Suprapubic skin (tissue), 4 donors: Measurements from ENCODE around the gene LCMT1. TPM values are rescaled to one million over a fixed set of nuclear protein-coding genes. Genes with fewer than 3 reads are reported as not detected.
A peak's percentile ranks its signal among the peaks of the same experiment; 100 is the strongest.

Source experiments
- DNase-seq, 2 donors: peaks; one replicate each; pipeline ENCODE4 v3.0.0-alpha.2; 2019; ENCODE audit warnings: low spot score in 2 of 2
- H3K27ac ChIP-seq: fragments of 200-600 bp; sonication (generic); one replicate; pipeline ENCODE4 v1.5.1; 2019
- H3K27me3 ChIP-seq: fragments of 200-600 bp; sonication (generic); one replicate; pipeline ENCODE4 v1.5.1; 2019
- H3K36me3 ChIP-seq: fragments of 200-600 bp; sonication (generic); one replicate; pipeline ENCODE4 v1.5.1; 2019
- H3K4me1 ChIP-seq: fragments of 200-600 bp; sonication (generic); one replicate; pipeline ENCODE4 v1.5.1; 2019
- H3K4me3 ChIP-seq: fragments of 200-600 bp; sonication (generic); one replicate; pipeline ENCODE4 v1.5.1; 2019; ENCODE audit warnings: mild to moderate bottlenecking
- H3K9me3 ChIP-seq: fragments of 200-600 bp; sonication (generic); one replicate; pipeline ENCODE4 v1.5.1; 2019
- CTCF ChIP-seq, 2 donors: fragments of 200-600 bp in 1 of 2; fragments of 450-650 bp in 1 of 2; sonication (generic) in 1 of 2; IDR thresholded peaks; one replicate each; pipeline ENCODE4 v1.5.1; 2016 to 2019; ENCODE audit warnings: antibody characterized with exemption in 2 of 2, mild to moderate bottlenecking in 1 of 2, moderate library complexity in 1 of 2
- EP300 ChIP-seq: sonication (generic); formaldehyde crosslinking; IDR thresholded peaks from one replicate; pipeline ENCODE4 v1.6.1; 2017; ENCODE audit warnings: antibody characterized with exemption
- POLR2A ChIP-seq, 2 donors: fragments of 450-650 bp; IDR thresholded peaks; one replicate each; pipeline ENCODE4 v1.6.1; 2017; ENCODE audit warnings: antibody characterized with exemption in 2 of 2, mild to moderate bottlenecking in 2 of 2, moderate library complexity in 2 of 2
- POLR2AphosphoS5 ChIP-seq, 3 donors: sonication (generic); formaldehyde crosslinking; IDR thresholded peaks; one replicate each; pipeline ENCODE4 v1.6.1; 2017; ENCODE audit warnings: antibody characterized with exemption in 3 of 3
- WGBS: methylation state at CpG from one replicate; pipeline ENCODE4 v1.1.5; 2018; 5-methylcytosine and 5-hydroxymethylcytosine counted together
- total RNA-seq, 4 donors: library from RNA; depleted of rRNA; stranded (reverse); fragments of >200 nt; gene quantifications; one replicate each; pipeline ENCODE4 v1.1.0, GENCODE V29; 2016

Gene LCMT1
- total RNA-seq, 4 donors from 2014 or later: 41.2 to 54.3 (median 42.8) TPM

GRCh38 chr16:25065899-25066298 is 45.6 kb upstream of the LCMT1 start:
- TF ChIP-seq EP300 (no peak), POLR2AphosphoS5 (IDR thresholded peaks at IDR 0.05) (no peak), POLR2A (IDR thresholded peaks at IDR 0.05) (no peak), CTCF (IDR thresholded peaks at IDR 0.05) (no peak)
- no peaks in the 10 kb centered on the region for H3K9me3 ChIP-seq
- DNase-seq: no peak
- H3K27me3 ChIP-seq: no peaks in the 10 kb centered on the region
- no peak overlapping the region for H3K4me3 ChIP-seq
- H3K27ac ChIP-seq: peak overlapping the region; percentile 91
- WGBS: 85% methylated on average over 8 of the region's 8 CpGs
- H3K36me3 ChIP-seq: no peaks in the 10 kb centered on the region
- H3K4me1 ChIP-seq: peaks cover 24% of the 10 kb centered on the region

GRCh38 chr16:25066426-25066746 is 45.2 kb upstream of the LCMT1 start:
- no peaks in the 10 kb centered on the region for H3K27me3 ChIP-seq
- no peak for DNase-seq
- H3K36me3 ChIP-seq: no peaks in the 10 kb centered on the region
- H3K27ac ChIP-seq: peak overlapping the region; percentile 91
- H3K4me1 ChIP-seq: peaks cover 24% of the 10 kb centered on the region
- 29% methylated on average over 15 of the region's 16 CpGs for whole genome bisulfite sequencing
- H3K9me3 ChIP-seq: no peaks in the 10 kb centered on the region
- H3K4me3 ChIP-seq: peak overlapping the region; percentile 91
- no peak for TF ChIP-seq POLR2A (IDR thresholded peaks at IDR 0.05)
- TF ChIP-seq EP300: no peak
- TF ChIP-seq POLR2AphosphoS5 (IDR thresholded peaks at IDR 0.05): no peak

- peak overlapping the region; percentile 91 for H3K27ac ChIP-seq
- TF ChIP-seq POLR2A (IDR thresholded peaks at IDR 0.05): peak in 1 of 2 donors; percentile 44
- TF ChIP-seq CTCF (IDR thresholded peaks at IDR 0.05): no peak
- peak in 1 of 3 donors; percentile 31 for TF ChIP-seq POLR2AphosphoS5 (IDR thresholded peaks at IDR 0.05)
- no peak for TF ChIP-seq EP300
- peaks cover 24% of the 10 kb centered on the region for H3K4me1 ChIP-seq
- DNase-seq: peak; percentile 89 to 90
- H3K27me3 ChIP-seq: no peaks in the 10 kb centered on the region
- WGBS: under 1% methylated on average over 58 of the region's 63 CpGs
- no peaks in the 10 kb centered on the region for H3K9me3 ChIP-seq
- H3K4me3 ChIP-seq: peak overlapping the region; percentile 91
- H3K36me3 ChIP-seq: no peaks in the 10 kb centered on the region
Observed at GRCh38 chr16:25066747-25067631, 44.6 kb upstream of the LCMT1 start.

- TF ChIP-seq POLR2A (IDR thresholded peaks at IDR 0.05): no peak
- no peak for TF ChIP-seq CTCF (IDR thresholded peaks at IDR 0.05)
- no peak for TF ChIP-seq EP300
- no peak for TF ChIP-seq POLR2AphosphoS5 (IDR thresholded peaks at IDR 0.05)
Observed at GRCh38 chr16:25073854-25074253, 37.7 kb upstream of the LCMT1 start.

GRCh38 chr16:25078386-25078978 is 33.1 kb upstream of the LCMT1 start:
- H3K36me3 ChIP-seq: no peaks in the 10 kb centered on the region
- 92% methylated on average over 2 of the region's 2 CpGs for WGBS

More at GRCh38 chr16:25073854-25074253, 37.7 kb upstream of the LCMT1 start:
- no peaks in the 10 kb centered on the region for H3K36me3 ChIP-seq
- DNase-seq: no peak
- no peaks in the 10 kb centered on the region for H3K9me3 ChIP-seq
- no peak overlapping the region for H3K4me3 ChIP-seq
- H3K4me1 ChIP-seq: no peaks in the 10 kb centered on the region
- no peak overlapping the region for H3K27ac ChIP-seq
- 88% methylated on average over 2 of the region's 2 CpGs for WGBS
- H3K27me3 ChIP-seq: no peaks in the 10 kb centered on the region

More at GRCh38 chr16:25078386-25078978, 33.1 kb upstream of the LCMT1 start:
- Histone ChIP-seq H3K4me1 (no peaks in the 10 kb centered on the region), H3K9me3 (no peaks in the 10 kb centered on the region), H3K27ac (no peak overlapping the region), H3K4me3 (no peak overlapping the region), H3K27me3 (no peaks in the 10 kb centered on the region)
- no peak for DNase-seq
- TF ChIP-seq EP300: no peak
- no peak for TF ChIP-seq POLR2AphosphoS5 (IDR thresholded peaks at IDR 0.05)
- no peak for TF ChIP-seq CTCF (IDR thresholded peaks at IDR 0.05)
- no peak for TF ChIP-seq POLR2A (IDR thresholded peaks at IDR 0.05)
